NB4 (cell line): ENCODE measurements around the gene MNAT1.

Source experiments
- CTCF ChIP-seq: IDR thresholded peaks from one replicate; pipeline ENCODE4 v1.5.1; 2012; ENCODE audit warnings: low read depth, low read length
- MAX ChIP-seq: IDR thresholded peaks from 2 replicates; pipeline ENCODE4 v1.6.1; 2011; ENCODE audit warnings: low read depth, low read length
- MYC ChIP-seq: IDR thresholded peaks from 2 replicates; pipeline ENCODE4 v1.6.1; 2011; ENCODE audit warnings: low read depth, low read length
- POLR2A ChIP-seq: IDR thresholded peaks from 2 replicates; pipeline ENCODE4 v1.6.1; 2011; ENCODE audit warnings: mild to moderate bottlenecking; ENCODE audit not compliant: insufficient read length; ENCODE audit errors: extremely low read depth

GRCh38 chr14:60789656-60790055 is 55.1 kb downstream of the MNAT1 start:
- TF ChIP-seq POLR2A, result no peak
- TF ChIP-seq CTCF, result no peak
- TF ChIP-seq MAX, result no peak
- TF ChIP-seq MYC, result no peak
